HUES6 (cell line): ENCODE measurements around the gene EPB41L3.

Experiments
- H3K27ac ChIP-seq: 2 replicates; pipeline ENCODE4 v1.7.0; 2013; ENCODE audit warnings: low read depth, mild to moderate bottlenecking, low read length, inconsistent platforms
- H3K27me3 ChIP-seq: 2 replicates; pipeline ENCODE4 v1.6.1; 2013; ENCODE audit warnings: low read length; ENCODE audit not compliant: control insufficient read depth, insufficient read depth
- H3K36me3 ChIP-seq: 2 replicates; pipeline ENCODE4 v1.6.1; 2013; ENCODE audit warnings: low read length; ENCODE audit not compliant: control insufficient read depth, insufficient read depth
- H3K4me1 ChIP-seq: 2 replicates; pipeline ENCODE4 v1.6.1; 2013; ENCODE audit warnings: low read length; ENCODE audit not compliant: control insufficient read depth, insufficient read depth
- H3K4me3 ChIP-seq: 2 replicates; pipeline ENCODE4 v1.5.1; 2013; ENCODE audit warnings: low read depth, low read length
- H3K9ac ChIP-seq: one replicate; pipeline ENCODE4 v1.6.1; 2013; ENCODE audit warnings: mild to moderate bottlenecking, low read length
- H3K9me3 ChIP-seq: 2 replicates; pipeline ENCODE4 v1.6.1; 2013; ENCODE audit warnings: low read depth, low read length; ENCODE audit not compliant: control insufficient read depth, insufficient read depth

EPB41L3 gene

DNA sequence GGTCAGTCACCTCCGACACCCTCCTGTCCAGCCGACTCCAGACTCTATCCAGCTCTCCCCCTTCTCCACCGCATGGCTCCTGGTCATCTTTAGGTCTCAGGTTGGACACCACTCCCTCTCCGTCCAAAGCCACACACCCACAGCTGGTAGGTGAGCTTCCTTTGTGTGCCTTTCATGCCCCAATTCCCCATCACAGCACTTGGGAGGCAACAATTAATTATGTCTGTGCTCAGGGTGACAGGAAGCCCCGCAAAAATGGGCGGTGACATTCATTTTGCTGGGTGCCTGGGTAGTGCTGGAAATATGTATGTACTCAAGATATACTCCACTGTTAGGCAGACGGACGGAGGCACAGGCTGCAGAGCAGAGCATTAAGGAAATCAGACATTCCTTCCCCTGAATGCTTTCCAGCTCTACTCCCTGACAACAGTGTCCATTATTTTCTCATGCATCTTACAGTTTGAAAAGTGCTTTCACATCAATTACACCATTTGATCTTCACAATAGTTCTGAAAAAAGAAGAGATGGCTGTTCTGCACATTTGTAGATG, 13.1 kb downstream of the EPB41L3 start:
- Histone ChIP-seq H3K9me3 (no peaks in the 10 kb centered on the region), H3K9ac (no peak overlapping the region), H3K4me1 (no peaks in the 10 kb centered on the region), H3K27me3 (no peaks in the 10 kb centered on the region), H3K4me3 (no peak overlapping the region), H3K36me3 (no peaks in the 10 kb centered on the region), H3K27ac (no peak overlapping the region)

- H3K9ac ChIP-seq, result no peak overlapping the region
- no peaks in the 10 kb centered on the region for H3K36me3 ChIP-seq
- no peaks in the 10 kb centered on the region for H3K9me3 ChIP-seq
- H3K27ac ChIP-seq, result no peak overlapping the region
- H3K4me1 ChIP-seq, result no peaks in the 10 kb centered on the region
- H3K4me3 ChIP-seq, result no peak overlapping the region
- no peaks in the 10 kb centered on the region for H3K27me3 ChIP-seq
Measured at GRCh38 chr18:5529471-5529870, 14.3 kb downstream of the EPB41L3 start.

DNA sequence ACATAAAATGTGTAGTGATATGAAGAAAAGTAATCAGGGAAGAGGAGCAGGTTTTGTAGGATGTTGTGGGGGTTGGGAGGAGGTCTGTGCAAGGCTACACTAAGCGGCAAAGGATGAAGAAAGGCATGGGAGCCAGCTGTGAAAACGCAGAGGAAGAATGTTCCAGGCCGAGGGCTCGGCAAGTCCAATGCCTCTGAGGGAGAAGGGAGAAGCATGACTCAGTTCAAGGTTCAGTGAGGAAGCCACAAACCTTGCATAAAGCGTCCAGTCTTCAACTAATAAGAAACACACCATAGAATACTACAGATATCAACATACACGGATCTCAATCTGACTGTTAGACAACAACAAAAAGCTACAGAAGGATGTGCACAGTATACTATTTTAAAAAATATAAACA, 16.2 kb downstream of the EPB41L3 start:
- H3K4me3 ChIP-seq, result no peak overlapping the region
- no peaks in the 10 kb centered on the region for H3K27me3 ChIP-seq
- no peaks in the 10 kb centered on the region for H3K4me1 ChIP-seq
- no peak overlapping the region for H3K9ac ChIP-seq
- no peak overlapping the region for H3K27ac ChIP-seq
- no peaks in the 10 kb centered on the region for H3K36me3 ChIP-seq
- H3K9me3 ChIP-seq, result no peaks in the 10 kb centered on the region

GRCh38 chr18:5524660-5525059, 19.1 kb downstream of the EPB41L3 start:
- H3K4me1 ChIP-seq, result no peaks in the 10 kb centered on the region
- no peaks in the 10 kb centered on the region for H3K27me3 ChIP-seq
- H3K27ac ChIP-seq, result no peak overlapping the region
- no peaks in the 10 kb centered on the region for H3K9me3 ChIP-seq
- no peak overlapping the region for H3K9ac ChIP-seq
- H3K4me3 ChIP-seq, result no peak overlapping the region
- no peaks in the 10 kb centered on the region for H3K36me3 ChIP-seq

DNA sequence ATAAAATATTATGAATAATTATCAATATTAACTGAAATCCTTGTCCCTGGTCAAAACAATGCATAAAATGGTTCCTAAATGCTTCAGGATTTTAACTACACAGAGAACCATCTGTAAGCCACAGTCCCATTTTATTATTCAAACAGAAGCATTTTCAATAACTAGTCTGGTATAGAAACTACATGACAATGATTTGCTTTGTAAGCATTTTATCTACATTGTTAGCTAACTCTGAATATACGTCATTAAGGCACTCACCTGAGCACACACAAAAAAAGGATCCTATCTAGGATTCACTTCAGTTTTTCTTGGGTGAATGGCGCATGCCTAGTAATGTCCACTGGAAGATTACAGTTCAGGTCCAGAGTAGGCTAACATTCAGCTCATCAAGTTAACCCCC, 22.8 kb downstream of the EPB41L3 start:
- H3K9me3 ChIP-seq, result no peaks in the 10 kb centered on the region
- H3K9ac ChIP-seq, result no peak overlapping the region
- H3K27me3 ChIP-seq, result no peaks in the 10 kb centered on the region
- H3K4me1 ChIP-seq, result no peaks in the 10 kb centered on the region
- no peak overlapping the region for H3K27ac ChIP-seq
- H3K36me3 ChIP-seq, result no peaks in the 10 kb centered on the region
- no peak overlapping the region for H3K4me3 ChIP-seq

DNA sequence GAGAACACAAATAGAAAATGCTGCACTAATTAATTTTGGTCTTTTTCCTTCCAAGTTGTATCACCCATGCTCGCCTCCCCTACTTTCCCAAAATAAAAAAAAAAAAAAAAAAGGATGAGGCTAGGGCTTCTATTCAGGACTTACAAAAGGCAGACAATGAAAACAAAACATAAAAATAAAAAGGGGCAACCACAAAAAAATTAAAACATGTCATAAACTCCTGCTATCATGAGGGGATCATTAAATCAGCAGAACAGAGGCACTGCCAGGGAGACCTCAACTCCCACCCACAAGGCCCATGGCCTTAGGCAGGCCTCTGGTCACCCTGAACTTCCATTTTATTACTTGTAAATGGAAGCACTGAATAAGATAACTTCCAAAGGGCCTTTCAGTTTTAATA, 23.3 kb downstream of the EPB41L3 start:
- Histone ChIP-seq H3K4me1 (no peaks in the 10 kb centered on the region), H3K4me3 (no peak overlapping the region), H3K27me3 (no peaks in the 10 kb centered on the region), H3K9me3 (no peaks in the 10 kb centered on the region), H3K36me3 (no peaks in the 10 kb centered on the region), H3K27ac (no peak overlapping the region), H3K9ac (no peak overlapping the region)

DNA sequence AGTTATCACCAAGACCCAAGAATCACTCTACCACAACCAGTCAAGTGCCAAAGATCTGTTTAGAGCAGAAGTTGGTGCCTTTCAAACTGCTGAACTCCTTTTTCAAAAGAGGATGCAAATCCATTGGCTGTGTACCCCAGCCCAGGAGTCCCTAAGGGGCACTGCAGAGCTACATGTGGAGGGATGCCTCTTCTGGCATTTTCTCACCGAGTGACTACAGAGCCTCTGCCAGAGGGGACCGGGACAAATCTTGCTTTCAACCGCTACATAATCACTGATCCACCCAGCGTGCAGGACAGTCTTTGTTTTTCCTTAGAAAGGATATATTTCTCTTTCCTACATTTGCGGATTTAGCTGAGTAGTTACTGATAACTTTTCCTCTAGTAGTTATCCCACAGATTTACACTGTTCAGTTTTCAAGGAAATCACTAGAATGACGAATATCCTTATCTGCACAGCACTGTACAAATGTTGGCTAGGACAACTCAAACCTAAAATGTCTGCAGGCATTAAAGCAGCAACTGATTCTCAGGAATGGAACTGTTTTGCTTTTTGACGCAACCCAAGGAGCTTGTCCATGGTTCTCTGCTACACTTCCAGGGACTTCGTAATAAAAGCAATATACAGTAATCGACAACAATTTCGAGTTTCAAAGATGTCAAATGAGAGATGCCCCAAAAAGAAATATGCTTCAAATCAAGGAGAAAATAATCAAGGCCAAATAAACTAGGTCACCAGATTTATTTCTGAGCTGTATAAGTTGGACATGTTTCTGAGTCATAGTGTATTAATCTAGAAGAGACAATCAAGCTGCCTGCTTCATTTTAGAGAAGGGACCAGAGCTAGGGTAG, 24.1 kb downstream of the EPB41L3 start:
- H3K9ac ChIP-seq, result no peak overlapping the region
- no peak overlapping the region for H3K4me3 ChIP-seq
- no peak overlapping the region for H3K27ac ChIP-seq
- H3K36me3 ChIP-seq, result no peaks in the 10 kb centered on the region
- H3K9me3 ChIP-seq, result no peaks in the 10 kb centered on the region
- no peaks in the 10 kb centered on the region for H3K4me1 ChIP-seq
- no peaks in the 10 kb centered on the region for H3K27me3 ChIP-seq

DNA sequence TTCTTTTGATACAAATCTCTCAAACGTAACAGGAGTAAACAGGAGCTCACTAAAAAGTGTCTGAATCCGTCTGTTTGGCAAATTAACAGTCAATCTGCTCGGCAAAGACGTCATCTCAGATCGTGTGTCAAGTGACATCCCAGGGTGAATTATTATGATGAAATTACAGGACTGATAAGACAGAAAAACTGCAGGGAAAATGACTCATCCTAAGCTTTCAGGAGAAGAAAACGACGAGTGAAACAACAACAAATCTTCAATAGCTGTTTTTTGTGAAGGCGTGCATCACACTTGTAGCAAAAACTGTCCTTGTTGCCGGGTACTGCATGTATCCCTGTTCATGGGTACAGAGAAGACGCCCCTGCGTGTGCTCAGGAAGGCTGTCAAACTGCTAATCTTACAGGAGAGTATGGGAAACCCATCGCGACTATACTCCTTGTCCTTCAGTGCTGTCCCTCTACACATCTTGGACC, 24.9 kb downstream of the EPB41L3 start:
- H3K27me3 ChIP-seq, result no peaks in the 10 kb centered on the region
- no peaks in the 10 kb centered on the region for H3K4me1 ChIP-seq
- H3K9me3 ChIP-seq, result no peaks in the 10 kb centered on the region
- no peaks in the 10 kb centered on the region for H3K36me3 ChIP-seq
- no peak overlapping the region for H3K9ac ChIP-seq
- no peak overlapping the region for H3K4me3 ChIP-seq
- no peak overlapping the region for H3K27ac ChIP-seq

- Histone ChIP-seq H3K9ac (no peak overlapping the region), H3K27me3 (no peaks in the 10 kb centered on the region), H3K9me3 (no peaks in the 10 kb centered on the region), H3K4me1 (no peaks in the 10 kb centered on the region), H3K27ac (no peak overlapping the region), H3K36me3 (no peaks in the 10 kb centered on the region), H3K4me3 (no peak overlapping the region)
Measured at GRCh38 chr18:5518179-5518770, 25.5 kb downstream of the EPB41L3 start.

- peaks cover 7% of the 10 kb centered on the region for H3K4me1 ChIP-seq
- H3K27me3 ChIP-seq, result no peaks in the 10 kb centered on the region
- no peak overlapping the region for H3K27ac ChIP-seq
- no peaks in the 10 kb centered on the region for H3K9me3 ChIP-seq
- no peak overlapping the region for H3K9ac ChIP-seq
- no peak overlapping the region for H3K4me3 ChIP-seq
- H3K36me3 ChIP-seq, result no peaks in the 10 kb centered on the region
Measured at GRCh38 chr18:5516841-5517240, 27.0 kb downstream of the EPB41L3 start.

- no peak overlapping the region for H3K4me3 ChIP-seq
- no peaks in the 10 kb centered on the region for H3K27me3 ChIP-seq
- H3K36me3 ChIP-seq, result no peaks in the 10 kb centered on the region
- H3K27ac ChIP-seq, result no peak overlapping the region
- no peak overlapping the region for H3K9ac ChIP-seq
- peaks cover 8% of the 10 kb centered on the region for H3K4me1 ChIP-seq
- no peaks in the 10 kb centered on the region for H3K9me3 ChIP-seq
Measured at GRCh38 chr18:5515011-5515784, 28.6 kb downstream of the EPB41L3 start.
